ENCODE results near the gene MCOLN1.

GRCh38 chr19:7535047-7535997 is 12.9 kb downstream of the MCOLN1 start, which contains the start of gene PNPLA6:
- TF ChIP-seq POLR2A (IDR thresholded peaks at IDR 0.05) (peak; percentile 68), CTCF (IDR thresholded peaks at IDR 0.05) (no peak)

All from right lobe of liver (tissue), 4 donors.